Measurements from ENCODE around the gene NCOA7. TPM values are rescaled to one million over a fixed set of nuclear protein-coding genes. Genes with fewer than 3 reads are reported as not detected.

NCOA7 gene
- polyA plus RNA-seq, 1 of the 3 experiments (the other 2 are of a cell fraction): 16.3 TPM

DNA sequence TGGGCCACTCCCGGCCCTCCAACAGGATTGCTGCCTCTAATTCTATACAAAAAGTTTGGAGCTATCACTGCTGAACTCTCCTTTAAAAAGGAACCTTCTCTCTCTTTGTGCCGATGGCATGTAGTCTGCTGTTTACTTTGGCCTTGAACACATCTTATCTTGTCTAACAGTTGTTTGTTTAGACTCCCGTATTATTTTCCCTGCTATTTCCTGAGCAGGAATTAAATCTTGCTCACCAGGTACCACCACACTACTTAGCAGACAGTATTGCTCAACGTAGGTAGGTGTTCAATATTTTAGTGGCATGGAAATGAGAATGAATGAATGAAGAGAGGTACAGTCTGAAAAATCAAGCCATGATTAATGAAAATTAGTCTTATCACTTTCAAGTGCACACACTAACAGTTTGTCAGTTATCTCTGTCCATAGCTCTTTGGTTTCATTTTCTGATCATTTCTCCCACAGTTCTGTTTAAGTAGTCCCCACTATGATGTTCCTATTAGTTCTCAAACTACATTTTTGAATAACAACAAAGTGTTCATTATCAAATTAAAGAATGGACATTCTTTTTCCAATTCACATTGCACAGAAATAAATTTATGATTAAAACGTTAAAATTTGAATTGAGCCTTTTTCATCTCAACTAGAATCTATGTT is 48.2 kb upstream of the NCOA7 start:
- TF ChIP-seq, protein P1, sequence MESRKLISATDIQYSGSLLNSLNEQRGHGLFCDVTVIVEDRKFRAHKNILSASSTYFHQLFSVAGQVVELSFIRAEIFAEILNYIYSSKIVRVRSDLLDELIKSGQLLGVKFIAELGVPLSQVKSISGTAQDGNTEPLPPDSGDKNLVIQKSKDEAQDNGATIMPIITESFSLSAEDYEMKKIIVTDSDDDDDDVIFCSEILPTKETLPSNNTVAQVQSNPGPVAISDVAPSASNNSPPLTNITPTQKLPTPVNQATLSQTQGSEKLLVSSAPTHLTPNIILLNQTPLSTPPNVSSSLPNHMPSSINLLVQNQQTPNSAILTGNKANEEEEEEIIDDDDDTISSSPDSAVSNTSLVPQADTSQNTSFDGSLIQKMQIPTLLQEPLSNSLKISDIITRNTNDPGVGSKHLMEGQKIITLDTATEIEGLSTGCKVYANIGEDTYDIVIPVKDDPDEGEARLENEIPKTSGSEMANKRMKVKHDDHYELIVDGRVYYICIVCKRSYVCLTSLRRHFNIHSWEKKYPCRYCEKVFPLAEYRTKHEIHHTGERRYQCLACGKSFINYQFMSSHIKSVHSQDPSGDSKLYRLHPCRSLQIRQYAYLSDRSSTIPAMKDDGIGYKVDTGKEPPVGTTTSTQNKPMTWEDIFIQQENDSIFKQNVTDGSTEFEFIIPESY (IDR thresholded peaks at IDR 0.05; ENCODE audit: borderline replicate concordance, low read depth): no peak
- TF ChIP-seq TCF12 (IDR thresholded peaks at IDR 0.05) (no peak), EP300 (IDR thresholded peaks at IDR 0.05; ENCODE audit: borderline replicate concordance in 1 of 2, low read depth in 1 of 2, low read length in 1 of 2) (no peak), TAF1 (IDR thresholded peaks at IDR 0.05; ENCODE audit: borderline replicate concordance, low read depth, low read length) (no peak), RFX5 (IDR thresholded peaks at IDR 0.05; ENCODE audit: low read length) (no peak), ELF1 (IDR thresholded peaks at IDR 0.05) (no peak), NRF1 (IDR thresholded peaks at IDR 0.05; ENCODE audit: low read depth, low read length) (no peak), NFIC (IDR thresholded peaks at IDR 0.05; ENCODE audit: borderline replicate concordance) (no peak), JUND (IDR thresholded peaks at IDR 0.05) (no peak), MXI1 (IDR thresholded peaks at IDR 0.05; ENCODE audit: low read depth, low read length) (no peak), GABPA (IDR thresholded peaks at IDR 0.05; ENCODE audit: low read depth) (no peak), RCOR1 (IDR thresholded peaks at IDR 0.05; ENCODE audit: low read length) (no peak), FOXJ3 (CRISPR knock-in tag; IDR thresholded peaks at IDR 0.05) (no peak), MEF2A (IDR thresholded peaks at IDR 0.05; ENCODE audit: borderline replicate concordance, low read depth) (no peak)
- TF ChIP-seq, protein P2, sequence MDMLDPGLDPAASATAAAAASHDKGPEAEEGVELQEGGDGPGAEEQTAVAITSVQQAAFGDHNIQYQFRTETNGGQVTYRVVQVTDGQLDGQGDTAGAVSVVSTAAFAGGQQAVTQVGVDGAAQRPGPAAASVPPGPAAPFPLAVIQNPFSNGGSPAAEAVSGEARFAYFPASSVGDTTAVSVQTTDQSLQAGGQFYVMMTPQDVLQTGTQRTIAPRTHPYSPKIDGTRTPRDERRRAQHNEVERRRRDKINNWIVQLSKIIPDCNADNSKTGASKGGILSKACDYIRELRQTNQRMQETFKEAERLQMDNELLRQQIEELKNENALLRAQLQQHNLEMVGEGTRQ (IDR thresholded peaks at IDR 0.05; ENCODE audit: borderline replicate concordance, low read depth, low read length): no peak
- TF ChIP-seq, protein P3, sequence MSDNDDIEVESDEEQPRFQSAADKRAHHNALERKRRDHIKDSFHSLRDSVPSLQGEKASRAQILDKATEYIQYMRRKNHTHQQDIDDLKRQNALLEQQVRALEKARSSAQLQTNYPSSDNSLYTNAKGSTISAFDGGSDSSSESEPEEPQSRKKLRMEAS (IDR thresholded peaks at IDR 0.05; ENCODE audit: low read depth): no peak
- TF ChIP-seq, protein P4, sequence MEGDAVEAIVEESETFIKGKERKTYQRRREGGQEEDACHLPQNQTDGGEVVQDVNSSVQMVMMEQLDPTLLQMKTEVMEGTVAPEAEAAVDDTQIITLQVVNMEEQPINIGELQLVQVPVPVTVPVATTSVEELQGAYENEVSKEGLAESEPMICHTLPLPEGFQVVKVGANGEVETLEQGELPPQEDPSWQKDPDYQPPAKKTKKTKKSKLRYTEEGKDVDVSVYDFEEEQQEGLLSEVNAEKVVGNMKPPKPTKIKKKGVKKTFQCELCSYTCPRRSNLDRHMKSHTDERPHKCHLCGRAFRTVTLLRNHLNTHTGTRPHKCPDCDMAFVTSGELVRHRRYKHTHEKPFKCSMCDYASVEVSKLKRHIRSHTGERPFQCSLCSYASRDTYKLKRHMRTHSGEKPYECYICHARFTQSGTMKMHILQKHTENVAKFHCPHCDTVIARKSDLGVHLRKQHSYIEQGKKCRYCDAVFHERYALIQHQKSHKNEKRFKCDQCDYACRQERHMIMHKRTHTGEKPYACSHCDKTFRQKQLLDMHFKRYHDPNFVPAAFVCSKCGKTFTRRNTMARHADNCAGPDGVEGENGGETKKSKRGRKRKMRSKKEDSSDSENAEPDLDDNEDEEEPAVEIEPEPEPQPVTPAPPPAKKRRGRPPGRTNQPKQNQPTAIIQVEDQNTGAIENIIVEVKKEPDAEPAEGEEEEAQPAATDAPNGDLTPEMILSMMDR (IDR thresholded peaks at IDR 0.05): no peak
- Histone ChIP-seq H3K4me2 (no peak overlapping the region), H3K9ac (no peak overlapping the region), H3K36me3 (replicated peaks in 1 of 2; ENCODE audit: control insufficient read depth in 1 of 2, insufficient read depth in 2 of 2, low read length in 1 of 2) (no peaks in the 10 kb centered on the region), H3K79me2 (ENCODE audit: insufficient read depth) (no peaks in the 10 kb centered on the region), H3K27ac (ENCODE audit: low read depth in 2 of 2, low read length in 1 of 2) (no peak overlapping the region), H3K27me3 (ENCODE audit: insufficient read depth) (peaks cover 48% of the 10 kb centered on the region), H3K9me2 (no peaks in the 10 kb centered on the region), H3K4me1 (ENCODE audit: control insufficient read depth in 1 of 2, insufficient read depth in 2 of 2, low read depth in 1 of 2, low read length in 1 of 2) (peaks cover 0 to 5% of the 10 kb centered on the region in 2 experiments; a peak in 2 of 4 replicates), H3F3A (replicated peaks; ENCODE audit: insufficient read depth) (no peaks in the 10 kb centered on the region), H4K20me1 (ENCODE audit: insufficient read depth) (no peaks in the 10 kb centered on the region), H2AFZ (ENCODE audit: low read depth) (no peak overlapping the region), H3K9me3 (no peaks in the 10 kb centered on the region), H3K4me3 (ENCODE audit: low read depth in 2 of 2, low read length in 1 of 2) (no peak overlapping the region)
- POLR2A ChIA-PET: no interaction called here
- 0% methylated on average over 5 of the region's 5 CpGs for WGBS (ENCODE audit: low lambda C conversion rate)
- DNase-seq: no peak
- CTCF ChIA-PET: interaction anchor here (1.3 kb wide), 1 partner anchor 16 kb away, joined by 3 read pairs; no protein-coding TSS in a partner anchor

Data from SK-N-SH (cell line).